Right lobe of liver (tissue), 6 donors: ENCODE data around the gene ADAM8. TPM values are rescaled to one million over a fixed set of nuclear protein-coding genes. Genes with fewer than 3 reads are reported as not detected.
"Not testable (repeated sequence)": the region's sequence is repeated elsewhere in the genome, so short reads cannot be mapped to it uniquely, and the experiment has no call there.

Experiments
- ATAC-seq, 4 donors: fragments of 200-7000 bp; cut with Tn5 transposase; one replicate each; pipeline ENCODE4 v1.9.1; 2020; ENCODE audit warnings: mild to moderate bottlenecking in 4 of 4, moderate library complexity in 4 of 4
- DNase-seq, 3 donors: peaks; one replicate each; pipeline ENCODE4 v3.0.0-alpha.2; 2020
- H3K27ac ChIP-seq, 3 donors: fragments of 200-600 bp; one replicate each; pipeline ENCODE4 v1.8.0; 2022
- H3K27me3 ChIP-seq, 2 donors: fragments of 200-600 bp; one replicate each; pipeline ENCODE4 v1.8.0; 2022
- H3K36me3 ChIP-seq, 4 donors: fragments of 200-600 bp; sonication (generic) in 1 of 4; one replicate each; pipeline versions ENCODE4 v1.5.1 to v1.8.0; 2017 to 2022; ENCODE audit warnings: control low read depth in 1 of 4
- H3K4me1 ChIP-seq, 4 donors: fragments of 200-600 bp; sonication (generic) in 1 of 4; one replicate each; pipeline versions ENCODE4 v1.5.1 to v1.8.0; 2017 to 2022; ENCODE audit warnings: control low read depth in 1 of 4
- H3K4me3 ChIP-seq, 3 donors: fragments of 200-600 bp; one replicate each; pipeline ENCODE4 v1.8.0; 2022
- H3K9me3 ChIP-seq, 4 donors: fragments of 200-600 bp; sonication (generic) in 1 of 4; one replicate each; pipeline versions ENCODE4 v1.5.1 to v1.8.0; 2017 to 2022; ENCODE audit warnings: control low read depth in 1 of 4
- POLR2A ChIP-seq: fragments of 450-650 bp; IDR thresholded peaks from one replicate; pipeline ENCODE4 v1.6.1; 2017; ENCODE audit warnings: antibody characterized with exemption, mild to moderate bottlenecking
- WGBS: methylation state at CpG from one replicate; pipeline ENCODE4 v1.1.6; 2018; ENCODE audit warnings: low coverage, low lambda C conversion rate; ENCODE audit not compliant: insufficient coverage; ENCODE audit errors: missing lambda C conversion rate; 5-methylcytosine and 5-hydroxymethylcytosine counted together
- intact Hi-C, 2 donors: fragments of 100-400 bp; cut with DNase I; formaldehyde crosslinking; loops; one replicate each; pipeline versions ENCODE4 v1.11.2 to v1.14.1; 2022
- total RNA-seq, 6 experiments: library from RNA; depleted of rRNA in 2 of 6; stranded (reverse); fragments of >200 nt in 2 of 6; fragmentation: NEBNext Ultra II Directional in 3 of 6; extraction: Animal tissue kit (Norgen Biotek cat#: 25700) in 3 of 6; gene quantifications; one replicate each; pipeline versions ENCODE4 v1.1.0 to v1.2.4, GENCODE V29; 2016 to 2023
- TF ChIP-seq, protein P1 (sequence below), 4 donors: fragments of 200-600 bp in 3 of 4; fragments of 450-650 bp in 1 of 4; IDR thresholded peaks; one replicate each; pipeline versions ENCODE4 v1.5.1 to v1.8.0; 2016 to 2022; ENCODE audit warnings: antibody characterized with exemption in 4 of 4, mild to moderate bottlenecking in 2 of 4
- donor health status: DM: no; HTN: yes; CAD: no.
- donor health status: DM: no; HTN: no; CAD: no.
- donor health status: DM: no; HTN: no; CAD: no.
- donor health status: DM: no; HTN: yes; CAD: no.
- donor health status: DM: no; HTN: yes; CAD: no.

Gene ADAM8
- total RNA-seq, 6 experiments from 2014 or later, result 2.6 to 8.8 (median 5.2) TPM

- intact Hi-C loops, result no loop called here
- no CpG with 5 or more reads among the region's 22 CpGs for WGBS
- Histone ChIP-seq H3K4me3 (no peak overlapping the region), H3K27me3 (no peaks in the 10 kb centered on the region), H3K27ac (no peak overlapping the region), H3K9me3 (no peaks in the 10 kb centered on the region), H3K4me1 (no peaks in the 10 kb centered on the region), H3K36me3 (peaks cover 0 to 3% (median 0%) of the 10 kb centered on the region in 4 donors)
- ATAC-seq (no peak), DNase-seq (no peak)
- TF ChIP-seq, protein P1, sequence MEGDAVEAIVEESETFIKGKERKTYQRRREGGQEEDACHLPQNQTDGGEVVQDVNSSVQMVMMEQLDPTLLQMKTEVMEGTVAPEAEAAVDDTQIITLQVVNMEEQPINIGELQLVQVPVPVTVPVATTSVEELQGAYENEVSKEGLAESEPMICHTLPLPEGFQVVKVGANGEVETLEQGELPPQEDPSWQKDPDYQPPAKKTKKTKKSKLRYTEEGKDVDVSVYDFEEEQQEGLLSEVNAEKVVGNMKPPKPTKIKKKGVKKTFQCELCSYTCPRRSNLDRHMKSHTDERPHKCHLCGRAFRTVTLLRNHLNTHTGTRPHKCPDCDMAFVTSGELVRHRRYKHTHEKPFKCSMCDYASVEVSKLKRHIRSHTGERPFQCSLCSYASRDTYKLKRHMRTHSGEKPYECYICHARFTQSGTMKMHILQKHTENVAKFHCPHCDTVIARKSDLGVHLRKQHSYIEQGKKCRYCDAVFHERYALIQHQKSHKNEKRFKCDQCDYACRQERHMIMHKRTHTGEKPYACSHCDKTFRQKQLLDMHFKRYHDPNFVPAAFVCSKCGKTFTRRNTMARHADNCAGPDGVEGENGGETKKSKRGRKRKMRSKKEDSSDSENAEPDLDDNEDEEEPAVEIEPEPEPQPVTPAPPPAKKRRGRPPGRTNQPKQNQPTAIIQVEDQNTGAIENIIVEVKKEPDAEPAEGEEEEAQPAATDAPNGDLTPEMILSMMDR (IDR thresholded peaks at IDR 0.05), result no peak
- no peak for TF ChIP-seq POLR2A
These were observed 8.1 kb downstream of the ADAM8 start for GRCh38 chr10:133268532-133268931.

DNA sequence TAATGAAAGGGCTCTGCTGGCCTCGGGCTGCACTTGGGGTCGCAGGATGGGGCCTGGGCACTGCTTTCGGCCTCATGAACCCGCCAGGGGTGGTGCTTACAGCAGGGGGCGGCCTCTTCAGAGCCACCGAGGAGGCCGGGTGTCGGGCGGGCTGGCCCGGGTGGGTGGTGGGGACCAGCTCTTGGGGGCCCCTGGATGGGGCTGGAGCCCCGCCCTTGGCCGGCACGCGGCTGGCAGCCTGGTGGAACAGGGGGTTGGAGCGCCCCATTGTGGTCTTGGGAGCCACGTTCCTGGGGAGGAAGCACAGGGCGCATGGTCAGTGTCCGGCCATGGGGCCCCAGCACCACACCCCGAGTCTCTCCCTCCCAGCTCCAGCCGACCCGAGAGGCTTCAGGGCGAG, 8.8 kb downstream of the ADAM8 start:
- Histone ChIP-seq H3K27ac (no peak overlapping the region), H3K36me3 (peaks cover 0 to 3% (median 0%) of the 10 kb centered on the region in 4 donors), H3K4me1 (no peaks in the 10 kb centered on the region), H3K27me3 (no peaks in the 10 kb centered on the region), H3K4me3 (no peak overlapping the region), H3K9me3 (no peaks in the 10 kb centered on the region)
- intact Hi-C loops, result no loop called here
- ATAC-seq (no peak), DNase-seq (no peak)
- TF ChIP-seq POLR2A, result no peak
- TF ChIP-seq, protein P1 (IDR thresholded peaks at IDR 0.05), result no peak
- no CpG with 5 or more reads among the region's 22 CpGs for WGBS

DNA sequence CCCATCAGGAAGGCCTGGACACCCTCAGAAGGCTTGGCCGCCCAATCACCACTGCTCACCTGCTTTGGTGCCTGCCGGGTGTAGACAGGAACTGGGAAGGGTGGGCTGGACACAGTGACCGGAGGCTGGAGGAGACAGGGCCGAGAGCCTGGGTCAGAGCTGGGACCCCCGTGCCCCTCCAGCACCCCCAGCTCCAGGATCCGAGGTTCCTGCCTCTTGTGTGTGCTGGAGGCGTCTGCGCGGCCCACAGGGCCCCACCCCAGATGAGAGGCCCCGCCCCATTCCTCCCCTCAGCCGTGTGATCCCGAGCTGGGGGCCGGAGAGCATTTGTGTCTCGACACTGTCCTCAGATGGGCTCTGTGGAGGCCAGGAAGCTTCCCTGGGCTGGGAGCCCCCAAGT, 9.4 kb downstream of the ADAM8 start:
- WGBS, result no CpG with 5 or more reads among the region's 14 CpGs
- no peak for ATAC-seq
- peaks cover 0 to 3% (median 0%) of the 10 kb centered on the region in 4 donors for H3K36me3 ChIP-seq
- no peaks in the 10 kb centered on the region for H3K27me3 ChIP-seq
- H3K9me3 ChIP-seq, result no peaks in the 10 kb centered on the region
- H3K4me3 ChIP-seq, result no peak overlapping the region
- intact Hi-C loops, result no loop called here
- TF ChIP-seq, protein P1 (IDR thresholded peaks at IDR 0.05), result no peak
- TF ChIP-seq POLR2A, result no peak
- H3K27ac ChIP-seq, result no peak overlapping the region
- DNase-seq, result no peak
- peaks cover 0 to 2% (median 0%) of the 10 kb centered on the region in 4 donors for H3K4me1 ChIP-seq

DNA sequence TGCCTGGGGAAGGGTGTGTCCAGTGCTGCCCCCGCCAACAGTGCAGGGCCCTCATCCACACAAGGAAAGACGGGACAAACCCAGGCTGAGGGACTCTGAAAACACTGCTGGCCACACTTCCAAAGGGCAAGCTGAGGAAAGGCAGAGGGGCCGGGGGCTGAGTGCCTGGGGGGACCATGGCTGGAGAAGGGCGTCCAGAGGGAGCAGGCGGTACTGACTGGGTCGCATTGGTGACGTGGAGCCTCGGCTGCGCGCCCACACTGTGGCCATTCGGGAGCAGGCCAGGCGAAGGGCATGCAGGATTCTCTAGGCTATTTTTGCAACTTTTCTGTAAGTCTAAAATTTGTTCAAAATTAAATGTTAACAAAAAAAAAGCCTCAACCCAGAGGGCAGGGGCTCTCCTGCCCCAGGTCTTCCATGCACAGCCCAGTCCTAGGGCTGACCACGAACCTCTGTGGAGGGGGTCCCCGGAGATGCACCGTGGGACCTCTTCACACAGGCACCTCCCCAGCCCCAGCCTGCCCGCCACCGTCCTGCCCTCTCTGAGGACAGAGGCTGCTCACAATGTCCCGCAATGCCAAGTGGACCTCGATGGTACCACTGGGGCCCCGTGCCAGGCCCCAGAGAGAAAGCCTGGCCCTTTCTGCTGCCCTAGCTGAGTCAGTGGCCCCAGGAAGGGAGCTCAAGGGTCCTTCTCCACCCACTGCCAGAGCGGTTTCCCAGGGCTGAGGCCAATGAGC, 10.4 kb downstream of the ADAM8 start:
- Histone ChIP-seq H3K36me3 (peaks cover 0 to 3% (median 0%) of the 10 kb centered on the region in 4 donors), H3K27ac (no peak overlapping the region), H3K4me3 (no peak overlapping the region), H3K27me3 (no peaks in the 10 kb centered on the region), H3K9me3 (no peaks in the 10 kb centered on the region), H3K4me1 (peaks cover 0 to 3% (median 0%) of the 10 kb centered on the region in 4 donors)
- no peak for TF ChIP-seq POLR2A
- TF ChIP-seq, protein P1 (IDR thresholded peaks at IDR 0.05), result no peak
- no peak for DNase-seq
- ATAC-seq, result no peak
- intact Hi-C loops, result no loop called here
- no CpG with 5 or more reads among the region's 21 CpGs for WGBS

GRCh38 chr10:133265052-133265451, 11.6 kb downstream of the ADAM8 start:
- DNase-seq, H3K36me3 ChIP-seq, intact Hi-C loops, H3K9me3 ChIP-seq, H3K27me3 ChIP-seq, H3K4me3 ChIP-seq, H3K27ac ChIP-seq, ATAC-seq, H3K4me1 ChIP-seq: not testable (repeated sequence)
- WGBS, result 80% methylated on average over 5 of the region's 10 CpGs
